Measurements from ENCODE around the gene PIK3R3. TPM values are rescaled to one million over a fixed set of nuclear protein-coding genes. Genes with fewer than 3 reads are reported as not detected.

PIK3R3 gene
- total RNA-seq, 1 experiment from 2014 or later: 36.3 TPM

- BruUV-seq (replicated peaks): no TSS peak
- intact Hi-C loops (cut with micrococcal nuclease; ENCODE audit: unreplicated experiment) (no loop called here), in situ Hi-C loops (cut with HindIII; ENCODE audit: low pct_unique_long_range_greater_than_20kb, low sequenced_read_pairs) (no loop called here)
- ATAC-seq (no peak), DNase-seq (ENCODE audit: low read depth, low spot score) (no peak)
- Histone ChIP-seq H3K27me3 (ENCODE audit: control insufficient read depth, insufficient read depth, low read length) (no peaks in the 10 kb centered on the region), H3K4me1 (ENCODE audit: control insufficient read depth, insufficient read depth, low read length) (no peaks in the 10 kb centered on the region), H3K4me3 (ENCODE audit: low read depth in 2 of 2, low read length in 2 of 2) (no peak overlapping the region), H3K9me3 (ENCODE audit: control insufficient read depth, insufficient read depth, low read depth, low read length) (no peaks in the 10 kb centered on the region), H3K36me3 (ENCODE audit: control insufficient read depth, insufficient read depth, low read length) (no peaks in the 10 kb centered on the region), H3K27ac (ENCODE audit: low read length) (no peak overlapping the region)
- TF ChIP-seq, protein P1, sequence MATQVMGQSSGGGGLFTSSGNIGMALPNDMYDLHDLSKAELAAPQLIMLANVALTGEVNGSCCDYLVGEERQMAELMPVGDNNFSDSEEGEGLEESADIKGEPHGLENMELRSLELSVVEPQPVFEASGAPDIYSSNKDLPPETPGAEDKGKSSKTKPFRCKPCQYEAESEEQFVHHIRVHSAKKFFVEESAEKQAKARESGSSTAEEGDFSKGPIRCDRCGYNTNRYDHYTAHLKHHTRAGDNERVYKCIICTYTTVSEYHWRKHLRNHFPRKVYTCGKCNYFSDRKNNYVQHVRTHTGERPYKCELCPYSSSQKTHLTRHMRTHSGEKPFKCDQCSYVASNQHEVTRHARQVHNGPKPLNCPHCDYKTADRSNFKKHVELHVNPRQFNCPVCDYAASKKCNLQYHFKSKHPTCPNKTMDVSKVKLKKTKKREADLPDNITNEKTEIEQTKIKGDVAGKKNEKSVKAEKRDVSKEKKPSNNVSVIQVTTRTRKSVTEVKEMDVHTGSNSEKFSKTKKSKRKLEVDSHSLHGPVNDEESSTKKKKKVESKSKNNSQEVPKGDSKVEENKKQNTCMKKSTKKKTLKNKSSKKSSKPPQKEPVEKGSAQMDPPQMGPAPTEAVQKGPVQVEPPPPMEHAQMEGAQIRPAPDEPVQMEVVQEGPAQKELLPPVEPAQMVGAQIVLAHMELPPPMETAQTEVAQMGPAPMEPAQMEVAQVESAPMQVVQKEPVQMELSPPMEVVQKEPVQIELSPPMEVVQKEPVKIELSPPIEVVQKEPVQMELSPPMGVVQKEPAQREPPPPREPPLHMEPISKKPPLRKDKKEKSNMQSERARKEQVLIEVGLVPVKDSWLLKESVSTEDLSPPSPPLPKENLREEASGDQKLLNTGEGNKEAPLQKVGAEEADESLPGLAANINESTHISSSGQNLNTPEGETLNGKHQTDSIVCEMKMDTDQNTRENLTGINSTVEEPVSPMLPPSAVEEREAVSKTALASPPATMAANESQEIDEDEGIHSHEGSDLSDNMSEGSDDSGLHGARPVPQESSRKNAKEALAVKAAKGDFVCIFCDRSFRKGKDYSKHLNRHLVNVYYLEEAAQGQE (IDR thresholded peaks at IDR 0.05; ENCODE audit: insufficient read depth in 1 of 2, low read depth in 2 of 2, low read length in 1 of 2): no peak
- TF ChIP-seq POLR2AphosphoS5 (IDR thresholded peaks at IDR 0.05; ENCODE audit: low read depth, low read length) (no peak), SIN3A (IDR thresholded peaks at IDR 0.05; ENCODE audit: borderline replicate concordance, insufficient read depth, low read depth, low read length) (no peak), TCF7L2 (IDR thresholded peaks at IDR 0.05; ENCODE audit: low read depth, low read length) (no peak), CTCF (IDR thresholded peaks at IDR 0.05) (no peak)
- ChIA-PET CTCF (no interaction called here), POLR2A (interaction anchor here (0.6 kb wide), 1 partner anchor 201 kb away, joined by 3 read pairs; no protein-coding TSS in a partner anchor)
Measured at GRCh38 chr1:45999507-45999906, 132.9 kb downstream of the PIK3R3 start.

GRCh38 chr1:45998020-45998617 lies 134.3 kb downstream of the PIK3R3 start:
- ATAC-seq: no peak

More at GRCh38 chr1:45998020-45998617, 134.3 kb downstream of the PIK3R3 start:
- TF ChIP-seq, protein P1 (IDR thresholded peaks at IDR 0.05; ENCODE audit: insufficient read depth in 1 of 2, low read depth in 2 of 2, low read length in 1 of 2): no peak
- TF ChIP-seq CTCF (IDR thresholded peaks at IDR 0.05) (no peak), TCF7L2 (IDR thresholded peaks at IDR 0.05; ENCODE audit: low read depth, low read length) (no peak), SIN3A (IDR thresholded peaks at IDR 0.05; ENCODE audit: borderline replicate concordance, insufficient read depth, low read depth, low read length) (no peak), POLR2AphosphoS5 (IDR thresholded peaks at IDR 0.05; ENCODE audit: low read depth, low read length) (no peak)
- POLR2A ChIA-PET: no interaction called here
- Histone ChIP-seq H3K4me3 (ENCODE audit: low read depth in 2 of 2, low read length in 2 of 2) (no peak overlapping the region), H3K36me3 (ENCODE audit: control insufficient read depth, insufficient read depth, low read length) (no peaks in the 10 kb centered on the region), H3K27ac (ENCODE audit: low read length) (no peak overlapping the region), H3K4me1 (ENCODE audit: control insufficient read depth, insufficient read depth, low read length) (no peaks in the 10 kb centered on the region), H3K9me3 (ENCODE audit: control insufficient read depth, insufficient read depth, low read depth, low read length) (no peaks in the 10 kb centered on the region), H3K27me3 (ENCODE audit: control insufficient read depth, insufficient read depth, low read length) (no peaks in the 10 kb centered on the region)
- no peak for DNase-seq (ENCODE audit: low read depth, low spot score)
- in situ Hi-C loops (cut with HindIII; ENCODE audit: low pct_unique_long_range_greater_than_20kb, low sequenced_read_pairs): no loop called here
- CTCF ChIA-PET: no interaction called here
- intact Hi-C loops (cut with micrococcal nuclease; ENCODE audit: unreplicated experiment): no loop called here
- no TSS peak for BruUV-seq (replicated peaks)

All from Panc1 (cell line).